HG02885 (cell line): Measurements from ENCODE around the gene RAB31.

Experiments used
- ATAC-seq: cut with Tn5 transposase; IDR thresholded peaks from one replicate; pipeline ENCODE4 v1.9.1; 2021; ENCODE audit warnings: mild to moderate bottlenecking; ENCODE audit not compliant: unreplicated experiment, poor library complexity

Gene RAB31

DNA sequence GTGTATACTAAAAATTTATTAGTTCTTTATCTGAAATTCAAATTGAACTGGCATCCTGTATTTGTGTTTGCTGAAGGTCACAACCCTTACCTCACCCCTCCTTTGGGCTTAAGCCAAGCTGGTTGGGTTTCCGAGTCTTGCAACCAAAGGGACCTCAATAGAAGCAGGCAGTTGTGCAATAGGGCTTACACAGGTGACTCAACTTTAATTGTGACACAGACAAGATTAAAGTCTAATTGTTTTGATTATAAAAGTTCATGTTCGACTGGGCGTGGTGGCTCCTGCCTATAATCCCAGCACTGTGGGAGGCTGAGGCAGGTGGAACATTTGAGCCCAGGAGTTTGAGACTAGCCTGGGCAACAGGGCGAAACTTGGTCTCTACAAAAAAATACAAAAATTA, 71.5 kb downstream of the RAB31 start:
- no peak for ATAC-seq

DNA sequence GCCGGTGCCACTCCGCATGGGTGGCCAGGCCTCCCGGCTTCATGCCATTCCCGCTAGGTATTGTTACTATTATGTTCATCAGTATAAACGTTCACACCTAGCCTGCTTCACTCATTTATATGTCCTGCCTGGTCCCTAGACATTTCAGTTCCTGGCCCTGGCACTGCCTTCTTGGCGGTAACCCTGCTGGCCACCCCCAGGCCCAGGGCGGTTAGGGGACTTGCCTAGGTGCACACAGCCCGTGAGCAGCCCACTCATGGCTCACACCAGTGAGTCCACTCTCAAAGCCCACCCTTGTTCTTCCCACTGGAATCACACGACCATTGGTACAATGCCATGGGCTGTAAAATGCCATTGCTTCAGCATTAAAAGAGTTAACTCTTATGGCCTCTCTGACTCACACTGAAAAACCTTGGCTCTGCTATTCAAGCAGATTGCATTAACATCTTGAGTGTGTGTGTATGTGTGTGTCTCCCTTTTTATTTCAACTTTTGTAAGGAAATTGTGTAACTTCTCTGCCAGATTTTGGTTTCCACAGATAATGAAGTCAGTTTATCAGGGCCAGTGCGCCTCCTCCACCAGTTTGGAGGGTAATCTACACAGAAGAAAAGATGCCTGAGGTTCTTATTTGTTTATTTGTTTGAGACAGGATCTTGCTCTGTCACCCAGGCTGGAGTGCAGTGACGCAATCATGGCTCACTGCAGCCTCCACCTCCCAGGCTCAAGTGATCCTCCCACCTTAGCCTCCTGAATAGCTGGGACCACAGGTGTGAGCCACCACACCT, 74.2 kb downstream of the RAB31 start:
- ATAC-seq = no peak

DNA sequence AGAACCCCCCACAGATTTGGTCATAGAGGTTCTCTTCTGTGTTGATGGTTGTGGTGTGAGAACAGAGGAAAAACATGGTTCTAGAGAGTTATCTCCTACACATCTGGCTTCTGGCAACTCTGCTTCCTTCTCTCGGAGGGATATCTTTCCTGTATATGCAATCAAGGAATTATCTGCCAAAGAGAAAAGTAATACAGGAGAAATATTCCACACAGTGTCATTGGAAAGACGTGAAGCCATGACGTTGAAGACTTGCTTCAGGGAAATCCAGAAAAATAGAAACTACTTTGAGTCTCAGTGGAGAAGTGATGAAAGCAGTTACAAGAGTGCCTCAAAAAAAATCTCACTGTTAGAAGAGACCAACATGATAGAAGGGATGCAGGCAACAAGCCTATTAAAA, 78.5 kb downstream of the RAB31 start:
- no peak for ATAC-seq

DNA sequence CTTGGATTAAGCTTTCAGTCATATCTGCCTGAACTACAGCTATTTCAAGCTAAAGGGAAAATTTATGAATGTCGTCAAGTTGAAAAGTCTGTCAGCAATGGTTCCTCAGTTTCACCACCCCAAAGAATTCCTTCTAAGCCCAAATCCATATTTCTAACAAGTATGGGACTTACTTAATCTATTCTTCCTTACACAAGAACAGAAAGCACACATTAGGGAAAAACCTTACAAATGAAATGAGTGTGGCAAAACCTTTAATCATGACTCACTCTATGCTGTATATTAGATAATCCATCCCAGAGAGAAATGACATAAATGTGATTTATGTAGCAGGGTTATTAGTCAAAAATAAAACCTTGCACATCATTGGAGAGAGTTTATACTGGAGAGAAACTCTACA, 78.9 kb downstream of the RAB31 start:
- ATAC-seq = no peak

DNA sequence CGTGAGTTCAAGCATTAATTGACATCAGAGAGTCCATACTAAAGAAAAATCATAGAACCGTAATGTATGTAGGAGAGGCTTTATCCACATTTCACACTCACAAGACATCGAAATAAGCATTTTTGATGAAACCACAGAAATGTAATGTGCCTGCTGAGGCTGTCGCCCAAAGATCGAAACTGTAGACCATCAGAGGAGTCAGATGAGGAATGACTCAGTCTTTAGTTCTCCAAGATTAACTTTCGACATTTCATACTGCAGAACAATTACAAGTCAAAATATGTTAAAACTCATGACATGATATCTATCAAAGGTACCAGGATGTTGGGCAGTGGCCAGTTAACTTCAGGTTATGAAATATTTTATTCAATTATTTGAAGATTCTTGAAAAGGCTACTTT, 79.6 kb downstream of the RAB31 start:
- no peak for ATAC-seq

DNA sequence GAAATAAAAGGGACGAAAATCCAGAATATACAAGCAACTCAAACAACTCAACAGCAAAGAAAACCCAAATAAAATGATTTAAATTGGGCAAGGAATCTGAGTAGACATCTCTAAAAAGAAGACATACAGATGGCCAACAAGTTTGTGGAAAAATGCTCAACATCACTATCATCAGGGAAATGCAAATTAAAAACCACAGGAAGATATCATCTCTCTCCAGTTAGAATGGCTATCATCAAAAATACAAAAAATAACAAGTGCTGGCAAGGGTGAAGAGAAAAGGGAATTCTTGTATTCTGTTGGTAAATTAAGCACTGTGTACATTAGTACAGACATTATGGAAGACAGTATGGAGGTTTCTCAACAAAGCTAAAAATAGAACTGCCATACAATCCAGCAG, 80.0 kb downstream of the RAB31 start:
- no peak for ATAC-seq

DNA sequence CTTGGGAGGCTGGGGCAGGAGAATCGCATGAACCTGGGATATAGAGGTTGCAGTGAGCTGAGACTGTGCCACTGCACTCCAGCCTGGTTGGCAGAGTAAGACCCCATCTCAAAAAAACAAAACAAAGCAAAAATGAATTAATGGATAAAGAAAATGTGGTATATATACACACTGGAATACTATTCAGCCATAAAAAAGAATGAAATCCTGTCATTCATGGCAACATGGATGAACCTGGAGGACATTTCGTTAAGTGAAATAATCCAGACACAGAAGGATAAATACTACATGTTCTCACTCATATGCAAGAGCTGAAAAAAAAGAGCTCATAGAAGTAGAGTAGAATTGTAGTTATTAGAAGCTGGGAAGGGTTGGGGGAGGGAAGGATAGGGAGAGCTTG, 80.8 kb downstream of the RAB31 start:
- no peak for ATAC-seq

DNA sequence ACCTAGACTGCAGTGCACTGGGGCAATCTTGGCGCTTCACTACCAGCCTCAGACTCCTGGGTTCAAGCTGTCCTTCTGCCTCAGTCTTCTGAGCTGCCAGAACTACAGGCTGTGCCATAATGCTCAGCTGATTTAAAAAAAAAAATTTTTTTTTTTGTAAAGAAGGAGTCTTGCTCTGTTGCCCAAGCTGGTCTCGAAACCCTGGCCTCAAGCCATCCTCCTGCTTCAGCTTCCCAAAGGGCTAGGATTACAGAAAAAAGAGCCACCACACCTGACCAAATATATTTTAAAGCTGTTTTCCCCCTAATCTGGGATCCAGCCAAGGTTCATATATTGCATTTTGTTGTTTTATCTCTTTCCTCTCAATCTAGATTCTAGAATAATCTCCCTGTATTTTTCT, 82.2 kb downstream of the RAB31 start:
- ATAC-seq = no peak

DNA sequence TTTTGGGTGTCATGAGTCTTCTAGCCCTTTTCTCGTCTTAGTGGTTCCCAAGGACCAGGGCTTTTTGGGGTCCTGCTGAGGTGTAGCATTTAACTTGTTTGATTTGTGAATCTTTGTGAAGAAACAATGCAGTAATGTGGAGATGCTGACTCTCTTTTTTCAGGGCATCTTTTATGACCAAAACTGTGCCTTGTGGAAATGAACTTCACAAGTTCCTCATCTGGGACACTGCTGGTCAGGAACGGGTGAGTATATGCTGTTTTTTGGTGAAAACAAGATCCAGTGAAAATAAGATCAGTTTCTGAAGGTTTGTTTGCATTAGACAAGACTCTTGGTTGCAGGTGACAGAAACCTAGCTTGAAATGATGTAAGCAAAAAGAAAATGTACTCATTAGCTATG, 83.9 kb downstream of the RAB31 start:
- no peak for ATAC-seq

DNA sequence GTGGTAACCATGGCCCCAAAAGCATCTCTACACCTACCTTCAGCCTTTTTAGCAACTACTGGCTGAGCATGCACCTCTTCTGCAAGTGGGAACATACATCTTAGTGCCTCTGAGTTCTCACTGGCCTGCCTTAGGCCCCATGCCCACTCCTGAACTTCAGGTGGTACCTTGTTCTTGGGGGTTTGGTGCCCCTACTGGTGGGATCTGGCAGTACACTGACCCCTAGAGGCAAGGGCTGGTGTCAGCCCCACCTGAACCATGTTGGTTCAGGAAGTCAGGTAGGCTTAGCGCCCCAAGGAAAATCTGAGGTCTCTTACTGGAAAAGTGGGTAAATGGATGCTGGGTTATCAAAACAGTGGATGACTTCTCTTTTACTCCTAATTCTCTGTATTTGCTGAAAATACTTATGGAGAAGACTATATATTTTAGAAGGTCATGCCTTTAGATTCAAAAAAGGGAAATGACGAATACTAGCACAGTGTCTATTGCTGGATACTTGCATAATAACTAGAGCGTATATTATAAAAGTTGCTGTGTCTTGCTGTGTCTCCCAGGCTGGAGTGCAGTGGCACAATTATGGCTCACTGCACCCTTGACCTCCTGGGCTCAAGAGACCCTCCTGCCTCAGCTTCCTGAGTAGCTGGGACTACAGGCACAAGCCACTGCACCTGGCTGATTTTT, 84.6 kb downstream of the RAB31 start:
- no peak for ATAC-seq

DNA sequence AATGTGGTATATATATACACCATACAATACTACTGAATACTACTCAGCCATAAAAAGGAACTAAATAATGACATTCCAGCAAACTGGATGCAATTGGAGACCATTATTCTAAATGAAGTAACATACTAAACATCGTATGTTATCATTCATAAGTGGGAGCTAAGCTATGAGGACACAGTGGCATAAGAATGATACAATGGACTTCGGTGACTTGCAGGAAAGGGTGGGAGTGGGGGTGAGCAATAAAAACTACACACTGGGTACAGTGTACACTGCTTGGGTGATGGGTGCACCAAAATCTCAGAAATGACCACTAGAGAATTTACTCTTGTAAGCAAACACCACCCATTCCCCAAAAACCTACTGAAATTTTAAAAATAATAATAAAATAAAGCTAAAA, 87.9 kb downstream of the RAB31 start:
- no peak for ATAC-seq

DNA sequence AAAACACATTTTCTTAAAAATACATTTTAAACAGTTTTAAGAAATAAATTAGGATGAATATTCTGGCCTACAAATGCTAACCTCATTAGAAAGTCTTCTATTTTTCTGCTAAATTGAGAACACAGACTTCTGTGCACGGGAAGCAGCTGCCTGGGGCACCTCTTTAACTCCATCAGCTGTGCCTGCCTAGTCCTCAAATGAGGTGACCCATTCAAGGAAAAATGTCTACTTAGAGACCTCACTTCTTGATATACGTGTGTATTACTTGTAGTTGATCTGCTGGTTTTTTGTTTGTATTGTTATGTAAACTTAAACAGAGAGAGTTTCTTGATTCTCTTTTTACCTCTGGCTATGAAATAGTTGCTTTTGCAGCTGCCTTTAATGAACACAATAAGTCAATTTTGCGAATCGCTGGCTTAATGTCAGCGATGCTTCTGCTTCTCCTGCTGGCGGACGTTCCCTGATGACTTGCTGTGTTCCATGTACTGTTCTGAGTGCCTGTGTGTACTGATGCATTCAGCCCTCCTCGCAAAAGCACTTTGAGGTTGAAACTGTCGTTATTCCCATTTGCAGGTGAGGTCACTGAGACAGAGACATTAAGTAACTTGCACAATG, 88.9 kb downstream of the RAB31 start:
- no peak for ATAC-seq

DNA sequence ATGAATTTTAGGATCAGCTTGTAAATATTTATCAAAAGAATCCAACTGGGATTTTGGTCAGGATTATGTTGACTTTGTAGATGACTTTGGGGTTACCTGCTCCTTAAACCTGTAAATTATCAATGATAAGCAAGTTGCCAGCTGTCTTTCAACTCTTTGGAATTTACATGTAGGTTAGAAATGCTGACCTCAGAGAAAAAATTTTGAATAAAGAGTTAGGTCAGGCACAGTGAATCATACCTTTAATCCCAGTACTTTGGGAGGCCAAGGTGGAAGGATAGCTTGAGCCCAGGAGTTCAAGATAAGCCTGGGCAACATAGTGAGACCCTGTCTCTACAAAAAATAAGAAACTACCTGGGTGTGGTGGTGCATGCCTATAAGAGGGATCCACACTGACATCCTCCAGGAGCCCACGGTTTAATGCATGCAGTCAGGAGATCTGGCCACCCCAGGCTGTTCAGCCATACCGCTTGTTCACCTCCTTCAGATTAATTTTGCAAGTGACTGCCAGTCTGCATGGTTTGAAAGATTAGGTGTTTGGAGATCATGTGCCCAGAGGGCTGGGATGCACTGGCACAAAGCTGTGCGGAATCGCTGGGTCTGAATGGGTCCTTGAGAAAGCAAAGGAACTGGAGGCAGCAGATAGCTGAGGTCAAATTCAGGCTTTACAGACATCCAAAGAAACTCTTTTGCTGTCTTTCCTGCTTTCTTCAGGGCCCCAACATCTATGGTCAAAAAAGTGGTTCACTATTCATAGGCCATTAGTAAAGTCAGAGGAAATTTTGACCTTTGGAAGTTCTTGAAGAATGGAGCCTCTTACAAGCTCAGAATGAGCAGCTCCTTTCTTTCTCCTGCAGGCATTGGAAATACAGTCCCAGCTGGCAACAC, 94.3 kb downstream of the RAB31 start:
- ATAC-seq = no peak

DNA sequence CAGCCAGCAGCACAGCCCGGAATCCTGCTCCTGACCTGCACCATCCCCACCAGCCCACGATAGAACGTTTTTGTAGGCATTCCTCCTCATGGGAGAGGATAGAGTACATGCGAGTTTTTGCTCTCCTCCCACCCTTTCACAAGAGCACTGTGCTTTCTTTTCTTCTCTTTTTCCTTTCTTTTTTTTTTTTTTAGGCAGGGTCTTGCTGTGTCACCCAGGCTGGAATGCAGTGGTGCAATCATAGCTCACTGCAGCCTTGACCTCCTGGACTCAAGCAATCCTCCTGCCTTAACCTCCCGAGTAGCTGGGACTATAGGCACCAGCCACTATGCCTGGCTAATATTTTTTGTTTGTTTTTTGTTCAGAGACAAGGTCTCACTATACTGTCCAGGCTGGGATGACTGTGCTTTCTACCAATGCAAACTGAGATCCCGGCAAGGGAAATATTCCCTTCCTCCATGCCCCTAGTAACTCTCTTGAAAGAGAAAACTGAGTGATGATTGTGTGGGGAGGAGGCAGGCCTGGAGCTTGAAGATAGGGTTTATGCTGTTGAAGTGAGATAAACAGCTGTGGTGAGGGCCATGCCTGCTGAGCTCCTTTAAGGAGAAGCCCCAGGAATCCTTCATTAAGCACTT, 95.1 kb downstream of the RAB31 start:
- ATAC-seq = no peak

DNA sequence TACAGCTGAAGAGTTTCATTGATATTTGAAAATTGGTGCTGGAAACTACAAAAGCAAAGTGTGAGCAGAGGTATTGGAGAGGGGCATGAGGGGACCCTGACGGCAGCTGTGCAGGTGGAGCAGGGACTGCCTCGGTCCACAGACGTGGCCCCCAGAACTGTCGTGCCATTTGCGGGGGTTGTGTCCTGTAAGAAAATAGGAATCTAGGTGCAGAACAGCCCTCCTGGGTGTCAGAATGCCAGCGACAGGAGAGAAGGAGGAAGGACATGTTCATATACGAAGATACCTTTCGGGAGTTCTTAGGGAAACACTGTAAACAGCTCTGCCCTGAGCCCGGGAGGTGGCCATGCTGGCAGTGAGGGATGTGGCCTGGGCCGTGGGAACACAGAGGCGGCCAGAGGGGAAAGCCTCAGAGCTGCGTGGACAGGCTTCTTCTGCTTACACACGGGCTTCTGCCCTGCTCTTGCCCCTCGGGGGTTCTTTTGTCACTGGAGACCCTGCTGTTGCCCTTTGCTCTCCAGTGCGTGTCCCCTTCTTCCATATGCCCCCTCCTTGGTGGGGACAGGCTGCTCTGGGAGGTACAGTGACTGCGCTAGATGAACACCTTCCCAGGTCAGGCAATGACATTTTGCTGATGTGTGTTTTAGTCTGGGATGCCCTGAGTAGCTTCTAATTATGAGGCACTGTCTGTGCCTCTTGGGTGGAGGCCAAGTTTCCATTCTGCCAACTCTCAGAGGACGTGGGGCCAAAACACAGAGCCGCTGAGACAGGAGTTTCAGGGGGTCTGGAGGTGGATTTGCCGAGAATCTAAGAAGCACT, 95.8 kb downstream of the RAB31 start:
- ATAC-seq = no peak

DNA sequence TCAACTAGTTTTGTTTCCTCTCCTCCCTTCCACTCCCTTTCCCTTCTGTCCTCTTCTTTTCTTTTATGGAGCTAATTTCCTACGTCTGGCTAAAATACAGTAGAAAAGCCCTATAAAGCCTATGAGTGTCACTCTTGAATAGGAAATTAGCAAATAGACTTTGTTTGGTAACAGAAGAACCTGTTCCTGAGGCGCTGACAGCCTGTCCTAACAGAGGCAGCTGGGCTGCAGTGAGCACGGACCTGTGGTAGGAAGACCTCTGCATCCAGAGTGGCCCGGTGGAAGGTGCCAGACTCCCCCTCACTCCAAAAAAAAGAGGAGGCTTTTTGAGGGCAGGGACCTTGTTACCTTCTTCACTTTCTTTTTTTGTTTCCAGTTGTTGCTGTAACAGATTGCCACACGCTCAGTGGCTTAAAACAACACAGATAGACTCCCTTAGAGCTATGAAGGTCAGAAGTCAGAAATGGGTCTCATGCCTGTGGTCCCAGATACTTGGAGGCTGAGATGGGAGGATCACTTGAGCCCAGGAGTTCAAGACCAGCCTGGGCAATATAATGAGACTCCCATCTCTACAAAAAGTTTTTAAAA, 96.5 kb downstream of the RAB31 start:
- no peak for ATAC-seq

DNA sequence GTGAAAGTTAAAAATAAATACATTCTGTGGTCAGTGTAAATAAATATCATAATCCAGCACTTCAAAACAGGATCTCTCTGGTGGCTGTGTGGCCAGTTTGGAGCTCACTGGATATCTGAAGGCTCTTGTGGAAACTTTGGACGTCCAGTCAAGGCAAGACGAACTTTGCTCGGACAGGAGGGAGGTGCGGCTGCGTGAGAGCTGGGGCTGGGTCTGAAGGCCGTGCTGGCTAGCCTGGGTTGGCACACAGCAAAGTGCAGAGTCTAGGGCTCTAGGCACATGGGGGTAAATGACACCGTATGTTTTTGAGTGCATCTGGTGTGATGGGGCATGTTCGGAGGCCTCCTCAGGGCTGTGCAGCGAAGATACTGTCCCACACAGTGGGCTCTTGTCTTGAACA, 98.8 kb downstream of the RAB31 start:
- no peak for ATAC-seq

DNA sequence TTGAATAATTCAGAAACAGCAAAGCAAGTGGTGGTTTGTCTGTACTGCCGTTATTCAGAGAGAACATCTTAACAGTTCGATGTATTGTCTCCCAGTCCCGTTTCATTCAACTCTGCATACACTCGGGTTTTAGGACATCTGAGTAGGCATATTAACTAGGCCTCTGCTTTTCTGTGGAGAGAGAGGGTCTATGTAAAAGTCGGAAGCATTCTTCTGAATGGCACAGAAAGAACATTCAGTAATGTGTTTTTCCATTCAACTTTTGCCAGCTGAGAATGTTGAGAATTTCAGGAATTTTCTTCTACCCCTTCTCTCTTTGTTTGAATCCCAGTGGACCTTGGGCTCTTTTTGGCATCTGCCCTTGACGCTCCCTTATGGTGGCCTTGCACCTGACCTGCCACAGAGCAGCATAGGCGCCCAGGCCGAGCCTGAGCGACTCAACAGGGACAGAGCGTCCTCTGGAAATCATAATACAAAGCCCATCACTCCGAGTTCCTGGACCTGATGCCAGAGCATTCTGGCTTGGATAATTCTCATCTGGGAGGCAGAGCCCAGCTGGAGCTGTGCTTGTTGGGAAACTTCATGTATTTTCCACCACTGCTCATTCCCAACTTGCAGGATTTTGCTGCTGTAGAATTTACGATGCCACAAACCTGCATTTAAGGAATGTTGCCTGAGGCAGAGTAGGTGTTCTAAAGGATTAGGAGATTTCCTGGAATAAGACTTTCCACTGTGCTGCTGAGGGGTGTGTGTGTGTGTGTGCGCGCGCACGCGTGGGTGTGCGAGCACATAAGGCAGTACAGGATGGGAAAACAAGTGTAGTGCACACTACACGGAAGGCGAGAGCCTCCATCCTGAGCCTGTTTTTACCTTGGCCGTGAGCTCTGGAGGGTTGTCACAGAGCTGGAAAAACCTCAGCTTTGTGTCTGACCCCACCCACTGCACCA, 100.5 kb downstream of the RAB31 start:
- no peak for ATAC-seq
